Measurements from ENCODE around the gene ABCA4.

ABCA4 gene

DNA sequence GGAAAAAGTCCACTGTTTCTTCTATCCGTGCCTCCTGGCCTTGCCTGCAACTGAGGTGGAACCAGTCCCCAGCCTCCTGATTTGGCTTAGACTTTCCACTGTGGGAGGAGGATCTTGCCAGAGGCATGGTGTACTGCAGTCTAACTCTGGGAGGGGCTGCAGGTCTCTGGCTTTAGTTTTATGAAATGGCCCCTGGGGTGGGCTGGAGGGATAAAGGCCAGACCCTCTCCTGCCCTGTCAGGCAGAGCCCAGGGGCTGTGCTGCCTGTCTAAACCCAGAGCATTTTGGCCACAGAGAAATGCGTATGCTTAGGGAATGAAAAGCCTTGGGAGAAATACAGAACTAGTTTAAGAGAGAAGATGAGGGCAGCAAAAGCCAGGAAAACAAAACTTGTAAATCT is 73.0 kb downstream of the ABCA4 start:
- no peak for DNase-seq

DNA sequence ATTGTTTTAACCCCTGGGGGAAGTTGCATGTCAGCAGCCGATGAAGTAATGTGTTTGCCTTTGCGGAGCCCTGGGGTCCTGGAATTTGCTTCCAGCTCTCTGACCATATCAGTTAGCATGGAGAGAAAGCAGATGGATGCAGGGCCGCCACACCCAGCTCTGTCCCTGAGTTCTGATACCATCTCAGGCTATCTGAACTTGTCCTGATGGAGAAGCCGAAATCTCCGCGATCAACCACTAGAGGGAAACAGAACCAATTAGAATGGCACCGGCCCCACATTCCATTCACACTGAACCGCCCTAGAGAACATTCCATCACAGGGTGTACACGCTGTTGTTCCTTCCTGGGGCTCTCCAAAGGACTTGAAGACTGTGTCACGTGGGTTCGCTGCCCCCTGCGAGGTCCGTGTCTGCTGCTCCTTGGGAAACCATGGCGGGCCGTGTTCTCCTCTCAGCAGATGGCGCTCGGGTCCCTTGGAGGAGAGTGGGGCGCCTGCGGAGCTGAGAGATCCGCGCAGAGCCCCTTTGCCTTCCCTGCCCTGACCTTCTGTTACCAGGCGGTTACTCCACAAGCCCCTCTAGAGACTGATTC is 75.4 kb downstream of the ABCA4 start:
- DNase-seq, result peak; percentile 26

DNA sequence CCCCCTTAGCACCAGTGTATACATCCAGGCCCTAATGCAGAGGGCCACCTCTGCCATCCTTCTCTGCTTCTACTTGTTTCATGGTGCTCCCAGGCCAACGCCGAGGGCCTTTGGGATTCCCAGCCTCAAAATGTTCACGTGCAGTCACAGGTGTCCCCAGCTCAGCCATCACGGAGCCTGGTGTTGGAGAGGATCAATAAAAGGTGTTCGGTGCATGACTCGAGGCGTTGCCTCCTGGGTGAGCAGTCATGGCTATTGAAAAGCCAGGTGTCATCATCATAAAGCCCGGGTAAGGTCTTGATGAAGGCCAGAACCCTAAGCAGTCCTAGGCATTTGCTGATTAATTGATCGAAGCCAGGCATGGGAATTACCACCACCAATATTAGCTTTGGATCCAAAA is 76.1 kb downstream of the ABCA4 start:
- DNase-seq, result no peak

DNA sequence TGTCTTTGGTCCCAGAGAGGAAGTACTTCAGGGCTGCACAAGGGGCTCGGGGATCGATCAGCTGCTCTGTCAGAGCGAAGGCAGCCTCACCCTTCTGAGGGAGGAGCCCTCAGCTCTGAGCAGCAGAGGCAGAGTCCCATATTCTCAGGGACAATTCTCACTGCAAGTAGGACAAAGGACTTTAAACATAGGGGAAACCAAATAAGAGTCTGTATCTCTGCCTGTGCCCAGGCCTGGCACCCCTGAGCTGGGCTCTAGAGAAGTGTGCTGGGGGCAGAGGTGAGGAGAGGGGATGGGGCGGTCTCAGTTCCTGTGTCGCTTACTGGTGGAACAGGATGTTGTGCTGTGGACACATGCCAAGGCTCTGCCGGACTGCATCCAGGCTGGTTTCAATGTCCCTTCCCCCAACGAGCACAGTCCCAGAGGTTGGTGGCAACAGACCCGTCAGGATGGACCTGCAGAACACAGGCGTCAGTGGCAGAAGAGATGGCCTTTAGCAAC is 76.6 kb downstream of the ABCA4 start:
- DNase-seq, result no peak

DNA sequence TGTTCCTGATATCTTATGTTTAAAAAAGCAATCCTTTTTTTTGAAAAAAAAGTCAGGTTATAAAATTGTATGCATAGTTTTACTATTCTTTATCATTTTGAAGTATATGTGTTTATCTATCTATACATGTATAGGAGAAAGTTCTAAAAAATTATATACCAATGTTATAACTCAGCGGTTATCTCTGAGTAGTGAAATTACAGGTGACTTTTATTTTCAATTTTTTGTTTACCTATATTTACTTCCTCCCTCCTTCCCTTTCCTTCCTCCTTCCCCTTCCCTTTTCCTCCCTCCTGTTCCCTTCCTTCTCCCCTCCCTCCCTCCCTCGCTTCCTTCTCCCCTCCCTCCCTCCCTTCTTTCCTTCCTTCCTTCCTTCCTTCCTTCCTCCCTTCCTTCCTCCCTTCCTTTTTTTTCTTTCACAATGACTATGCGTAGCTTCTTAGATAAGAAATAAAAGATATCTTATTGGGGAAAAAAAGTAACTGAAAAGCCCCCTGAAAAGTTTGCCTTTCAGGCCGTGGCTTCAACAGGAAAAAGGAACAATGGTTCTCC is 77.1 kb downstream of the ABCA4 start:
- DNase-seq, result no peak

DNA sequence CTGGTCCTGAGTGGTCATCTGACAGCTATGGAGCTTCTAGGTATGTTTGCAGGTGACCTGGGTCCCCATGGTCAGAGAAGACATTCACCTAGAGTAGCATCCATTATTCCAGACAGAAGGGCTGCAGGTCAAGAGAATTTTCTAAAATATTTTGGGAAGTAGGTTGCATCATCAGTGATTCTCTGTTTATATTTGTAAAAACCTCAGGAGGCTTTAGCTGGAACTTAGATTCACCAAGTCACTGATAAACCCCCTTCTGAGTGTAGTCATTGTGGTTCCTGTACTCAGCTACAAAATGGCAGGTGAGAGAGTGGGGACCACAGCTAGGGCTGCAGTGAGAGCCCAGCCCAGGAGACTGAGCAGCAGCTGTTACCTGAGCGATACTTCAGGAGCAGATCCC is 78.6 kb downstream of the ABCA4 start:
- no peak for DNase-seq

DNA sequence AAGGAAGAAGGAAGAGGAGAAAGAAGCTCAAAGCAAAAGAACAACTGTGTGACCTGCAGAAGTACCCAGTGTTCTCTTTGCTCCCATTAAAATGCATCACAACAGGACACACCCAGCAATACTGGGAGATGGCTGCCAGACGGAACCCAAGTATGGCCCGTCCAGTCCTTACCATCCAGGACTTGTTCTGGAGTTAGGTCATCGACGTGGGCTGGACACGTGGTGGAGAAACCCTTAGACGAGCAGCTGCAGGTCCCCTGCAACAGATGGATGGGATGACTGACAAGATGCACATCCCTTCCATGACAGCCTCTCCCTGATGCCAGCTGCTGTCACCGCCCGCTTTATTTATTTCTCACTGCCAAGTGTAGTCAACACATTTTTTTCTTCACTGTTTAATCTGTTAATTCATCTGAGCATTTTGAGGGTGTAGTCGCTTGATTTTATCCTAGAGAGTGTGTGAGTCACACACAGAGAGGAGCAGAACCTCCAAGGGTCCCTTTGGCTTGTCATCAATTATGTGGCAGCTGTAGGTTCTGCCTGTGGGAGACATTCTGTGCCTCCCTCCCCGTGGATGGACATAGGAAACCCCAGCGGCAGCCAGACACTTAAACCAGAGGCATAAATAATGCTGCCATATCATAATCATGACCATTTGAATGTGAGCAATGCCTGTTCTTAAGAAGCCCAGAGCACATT is 80.9 kb downstream of the ABCA4 start:
- DNase-seq, result no peak

DNA sequence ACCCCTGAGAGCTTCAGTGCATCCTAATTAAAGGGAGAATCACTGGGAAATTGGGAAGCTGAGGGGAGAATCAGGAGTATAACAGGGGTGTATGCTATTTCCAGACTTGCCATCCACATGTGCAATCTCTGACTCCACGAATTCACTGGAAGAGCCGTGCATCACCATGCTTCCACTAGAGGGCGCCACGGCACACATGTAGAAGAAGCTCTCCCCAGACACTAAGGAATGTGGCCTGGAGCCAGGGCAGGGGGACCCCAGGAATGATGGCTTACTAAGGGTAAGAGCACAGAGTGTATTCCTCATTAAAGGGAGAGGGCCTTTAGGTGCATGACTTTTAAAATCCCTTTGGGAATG is 81.5 kb downstream of the ABCA4 start:
- DNase-seq, result peak; percentile 47

DNA sequence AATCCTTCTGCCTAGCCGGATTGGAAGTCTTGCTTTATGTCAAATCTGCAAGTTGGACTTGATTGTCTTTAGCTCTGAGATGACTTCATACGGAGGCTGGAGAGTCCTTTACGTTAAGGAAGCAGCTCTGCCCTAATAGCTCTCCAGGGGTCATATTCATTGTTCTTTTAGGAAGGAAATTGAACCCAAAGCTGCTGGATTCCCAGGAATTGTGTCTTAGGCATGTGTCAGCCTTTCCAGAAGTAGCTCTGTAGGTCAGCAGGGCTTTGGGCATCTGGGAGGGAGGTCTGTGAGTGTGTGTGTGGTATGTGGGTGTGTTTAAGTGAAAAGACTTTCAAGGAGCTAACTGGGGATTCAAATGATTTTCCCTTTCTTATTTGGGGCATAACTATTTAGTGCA is 82.4 kb downstream of the ABCA4 start:
- no peak for DNase-seq

DNA sequence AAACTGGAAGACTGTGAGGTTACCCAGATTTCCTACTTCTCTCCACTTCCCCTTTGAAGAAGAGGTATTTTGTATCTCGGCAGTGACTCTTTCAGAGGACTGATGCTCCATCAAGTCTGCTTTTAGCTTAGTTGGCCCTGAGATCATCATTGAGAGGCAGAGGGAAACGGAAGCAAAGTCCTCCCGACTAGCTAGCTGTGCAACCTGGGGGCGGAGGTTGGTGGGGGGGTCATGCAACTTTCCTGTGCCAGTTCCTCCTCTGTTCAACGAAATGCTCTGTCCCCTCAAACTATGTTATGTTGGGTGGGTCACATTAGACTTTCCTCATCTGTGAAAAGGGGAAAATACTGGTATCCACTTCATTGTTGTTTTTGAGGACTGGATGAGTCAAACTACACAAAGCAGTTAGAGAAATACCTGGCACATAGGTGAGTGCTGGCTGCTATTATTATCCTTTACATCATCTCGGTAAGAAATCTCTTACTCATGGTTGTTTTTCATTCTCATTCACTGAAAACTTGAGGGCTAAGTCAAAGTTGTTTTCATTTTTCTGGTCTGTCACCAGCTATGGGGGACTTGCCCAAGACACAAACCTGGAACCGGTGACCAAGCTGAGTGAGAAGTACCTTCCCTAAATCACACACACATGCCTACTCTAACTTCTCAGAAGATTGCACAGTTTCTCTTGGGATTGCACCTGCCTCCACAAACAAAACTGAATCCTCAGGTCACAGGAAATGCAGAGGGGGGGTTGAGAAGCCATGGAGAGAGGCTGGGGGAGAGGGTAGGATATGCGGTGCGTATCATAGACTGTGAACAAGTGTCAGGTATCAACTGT is 83.3 kb downstream of the ABCA4 start:
- no peak for DNase-seq

DNA sequence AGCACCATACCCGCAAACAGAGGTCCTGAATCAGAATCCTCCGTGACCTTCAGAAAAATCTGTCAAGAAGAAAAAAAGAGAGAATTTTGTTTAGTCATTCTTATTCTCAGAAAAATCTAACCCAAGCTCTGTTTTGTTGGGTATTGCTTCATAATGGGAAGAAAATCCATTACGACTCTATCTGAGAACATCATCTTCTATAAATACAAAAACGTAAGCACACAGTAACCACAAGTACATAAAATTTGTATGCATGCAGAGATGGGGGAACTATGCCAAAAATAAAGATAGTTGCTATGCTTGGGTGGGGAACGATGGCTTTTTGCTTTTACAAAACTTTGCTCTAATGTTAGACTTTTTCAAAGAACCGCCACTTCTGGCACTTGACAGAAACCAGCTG is 84.2 kb downstream of the ABCA4 start:
- no peak for DNase-seq

DNA sequence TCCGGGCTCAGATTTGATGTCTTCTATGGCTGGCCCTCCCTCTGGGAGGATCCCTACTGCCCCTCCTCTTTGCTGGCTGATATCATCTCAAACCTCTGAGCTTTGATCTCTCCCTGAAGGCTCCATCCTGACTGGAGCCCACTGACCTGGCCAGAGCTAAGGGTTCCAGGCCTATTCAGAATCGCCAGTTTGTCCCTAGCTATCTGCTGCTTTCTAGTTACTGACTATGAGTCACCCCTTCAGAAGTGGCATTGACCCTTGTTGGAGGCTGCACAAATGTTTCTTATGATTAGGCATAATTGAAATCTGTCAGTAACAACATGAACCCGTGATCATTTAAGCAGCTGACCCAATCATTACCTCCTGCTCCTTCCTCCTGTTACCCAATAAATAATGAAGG is 87.1 kb downstream of the ABCA4 start:
- no peak for DNase-seq

DNA sequence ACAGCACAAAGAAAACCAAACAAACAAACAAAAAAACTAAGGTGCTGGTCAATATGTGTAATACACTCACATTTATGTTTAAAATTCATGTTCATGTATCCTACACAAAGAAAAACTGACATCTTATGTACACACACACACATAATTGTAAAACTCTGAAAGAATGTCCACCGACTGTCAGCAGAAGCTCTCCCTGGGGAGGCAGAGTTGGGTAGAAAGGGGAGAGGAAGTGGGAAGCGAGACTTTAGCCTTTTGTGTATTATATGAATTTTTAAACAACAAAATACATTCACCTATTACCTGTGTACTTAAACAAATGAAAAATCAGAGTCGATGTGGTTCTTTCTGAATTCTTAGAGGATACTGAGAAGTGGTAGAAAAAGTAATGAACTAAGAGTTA is 88.3 kb downstream of the ABCA4 start:
- DNase-seq, result no peak

DNA sequence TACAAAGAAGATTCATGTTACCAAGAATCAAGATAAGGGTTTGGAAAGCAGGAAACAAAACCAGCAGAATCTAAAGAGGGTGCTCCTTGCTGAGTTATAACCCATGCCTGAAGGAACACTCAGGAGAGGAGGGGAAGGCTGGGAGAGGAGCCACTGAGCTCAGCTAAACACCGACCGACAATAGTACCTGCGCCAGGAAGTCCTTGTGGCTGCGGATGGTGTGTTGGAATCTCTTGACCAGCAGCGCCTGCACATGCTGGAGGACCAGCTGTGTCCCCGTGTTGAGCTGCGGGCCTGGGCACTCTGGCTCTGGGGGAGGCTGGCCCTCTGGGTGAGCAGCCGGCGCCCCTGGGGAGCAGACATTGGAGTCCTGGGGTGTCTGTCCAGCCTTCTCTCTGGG is 89.4 kb downstream of the ABCA4 start:
- no peak for DNase-seq

DNA sequence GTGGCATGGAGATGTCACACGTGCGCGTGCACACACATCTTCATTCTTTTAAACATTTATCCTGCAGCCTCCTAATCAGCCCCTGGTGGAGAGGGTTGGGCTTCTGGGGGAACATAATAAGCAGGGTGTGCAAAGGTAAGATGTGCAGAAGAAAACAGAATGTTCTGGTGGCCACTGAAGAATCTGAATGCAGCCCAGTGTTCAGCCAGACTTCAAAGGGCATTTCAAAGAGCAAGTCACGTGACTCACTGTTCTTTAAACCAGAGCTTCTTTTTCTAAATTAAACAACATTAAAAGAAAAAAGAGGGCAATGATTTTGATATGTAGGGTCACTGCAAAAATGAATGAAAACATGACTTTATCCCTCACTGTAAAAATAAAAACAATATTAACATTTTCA is 89.8 kb downstream of the ABCA4 start:
- no peak for DNase-seq

DNA sequence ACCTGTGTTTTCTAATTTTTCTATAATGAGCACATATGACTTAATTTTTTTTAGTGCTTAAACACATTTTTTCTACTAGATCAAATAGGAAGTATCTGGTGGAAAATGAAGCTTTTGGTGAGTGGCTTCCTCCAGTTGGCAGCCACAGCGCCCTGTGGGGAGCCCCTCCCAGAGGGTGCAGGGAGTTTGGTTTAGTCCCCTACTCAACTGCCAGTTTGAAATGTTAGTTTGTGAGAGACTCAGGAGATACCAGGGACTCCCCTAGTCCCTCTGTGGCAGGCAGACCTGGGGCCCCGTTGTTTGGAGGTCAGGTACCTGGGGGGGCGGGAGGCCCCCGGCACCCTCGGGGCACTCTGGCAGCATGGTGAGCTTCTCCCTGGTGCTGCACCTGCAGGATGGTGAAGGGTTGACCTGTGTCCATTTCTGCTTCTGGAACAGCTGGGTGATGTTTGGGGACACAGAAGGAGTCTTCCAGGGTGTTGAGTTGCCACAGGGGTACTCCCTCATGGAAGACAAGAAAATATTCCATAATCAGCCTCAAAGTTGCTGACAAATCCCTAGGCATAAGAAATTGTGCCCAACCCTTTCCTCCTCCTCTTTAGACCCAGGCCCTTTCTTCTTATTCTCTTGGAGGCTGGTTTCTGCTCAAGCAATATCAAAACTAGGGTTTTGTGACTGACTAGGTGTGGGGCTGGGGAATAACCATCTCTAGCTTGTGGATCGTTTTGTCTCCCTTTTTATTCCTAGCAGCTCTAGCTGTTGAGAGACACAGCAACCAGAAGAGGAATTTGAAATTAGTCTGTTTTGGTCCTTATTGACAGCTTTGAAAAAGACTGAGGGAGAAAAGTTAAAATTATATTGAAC is 91.6 kb downstream of the ABCA4 start:
- DNase-seq, result no peak

DNA sequence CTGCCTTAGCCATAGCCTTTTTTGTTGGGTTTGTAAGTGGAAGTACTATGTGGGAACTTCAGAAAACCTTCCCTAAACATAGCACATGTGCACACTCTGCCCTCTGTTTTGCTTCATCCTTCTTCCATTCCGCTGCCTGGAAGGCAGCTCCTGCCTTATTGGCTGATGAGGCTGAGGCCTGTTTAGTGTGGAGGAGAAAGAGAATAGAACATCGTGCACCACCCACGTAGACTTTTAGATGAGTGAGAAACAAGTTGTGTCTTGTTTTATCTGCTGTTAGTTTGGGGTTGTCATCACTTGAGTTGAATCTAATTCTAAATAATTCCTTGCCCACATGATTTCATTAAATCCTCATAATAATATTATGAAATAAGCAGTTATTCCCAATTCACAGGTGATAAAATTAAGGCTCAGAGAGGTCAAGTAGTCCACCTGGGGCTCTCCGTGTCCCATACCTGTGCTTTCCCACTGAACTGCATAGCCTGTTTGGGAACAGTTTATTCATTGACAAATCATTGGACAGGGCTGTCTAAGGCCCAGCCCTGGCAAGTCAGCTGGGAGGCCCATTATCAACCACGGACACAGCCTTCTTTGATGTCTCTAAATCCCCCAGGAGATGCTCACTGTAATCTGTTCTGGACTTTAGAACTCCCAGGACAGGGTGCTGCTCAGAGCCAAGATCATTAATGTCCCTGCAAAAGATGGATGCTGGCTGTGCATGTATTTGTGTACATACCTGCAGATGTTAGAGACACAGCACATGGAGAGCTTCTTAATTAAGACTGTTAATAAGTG is 93.0 kb downstream of the ABCA4 start:
- no peak for DNase-seq

DNA sequence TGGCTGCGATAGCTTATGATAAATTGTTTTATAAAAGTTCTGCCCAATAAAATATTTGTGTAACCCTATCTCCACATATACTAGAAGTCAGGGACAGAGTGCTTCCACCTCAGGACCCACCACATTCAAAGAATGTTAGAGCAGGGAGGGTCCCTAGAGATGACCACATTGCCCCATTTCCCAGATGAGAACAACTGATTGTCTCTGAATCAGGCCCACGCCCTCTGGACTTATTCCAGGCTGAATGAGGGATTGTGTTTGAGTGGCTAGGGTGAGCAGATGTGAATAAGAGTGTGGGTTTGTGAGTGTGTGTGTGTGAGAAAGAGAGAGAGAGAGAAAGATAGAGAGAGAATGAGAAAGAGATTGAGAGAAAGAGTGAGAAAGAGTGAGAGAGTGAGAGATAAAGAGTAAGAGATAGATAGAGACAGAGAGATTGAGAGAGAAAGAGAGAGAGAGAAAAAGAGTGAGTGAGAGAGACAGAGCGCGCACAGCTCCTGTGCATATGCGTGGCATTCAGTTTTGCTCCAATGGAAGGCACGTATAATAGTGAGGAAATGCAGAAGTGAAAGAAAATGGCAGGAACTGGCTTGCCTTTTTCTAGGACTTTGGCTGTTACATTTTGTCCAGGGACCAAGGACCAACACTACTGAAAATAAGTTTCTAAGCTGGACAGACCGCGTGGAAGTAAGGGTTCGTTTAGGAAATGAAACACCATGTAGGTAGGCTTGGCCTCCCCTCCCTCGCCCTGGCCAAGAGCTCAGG is 94.1 kb downstream of the ABCA4 start:
- no peak for DNase-seq

DNA sequence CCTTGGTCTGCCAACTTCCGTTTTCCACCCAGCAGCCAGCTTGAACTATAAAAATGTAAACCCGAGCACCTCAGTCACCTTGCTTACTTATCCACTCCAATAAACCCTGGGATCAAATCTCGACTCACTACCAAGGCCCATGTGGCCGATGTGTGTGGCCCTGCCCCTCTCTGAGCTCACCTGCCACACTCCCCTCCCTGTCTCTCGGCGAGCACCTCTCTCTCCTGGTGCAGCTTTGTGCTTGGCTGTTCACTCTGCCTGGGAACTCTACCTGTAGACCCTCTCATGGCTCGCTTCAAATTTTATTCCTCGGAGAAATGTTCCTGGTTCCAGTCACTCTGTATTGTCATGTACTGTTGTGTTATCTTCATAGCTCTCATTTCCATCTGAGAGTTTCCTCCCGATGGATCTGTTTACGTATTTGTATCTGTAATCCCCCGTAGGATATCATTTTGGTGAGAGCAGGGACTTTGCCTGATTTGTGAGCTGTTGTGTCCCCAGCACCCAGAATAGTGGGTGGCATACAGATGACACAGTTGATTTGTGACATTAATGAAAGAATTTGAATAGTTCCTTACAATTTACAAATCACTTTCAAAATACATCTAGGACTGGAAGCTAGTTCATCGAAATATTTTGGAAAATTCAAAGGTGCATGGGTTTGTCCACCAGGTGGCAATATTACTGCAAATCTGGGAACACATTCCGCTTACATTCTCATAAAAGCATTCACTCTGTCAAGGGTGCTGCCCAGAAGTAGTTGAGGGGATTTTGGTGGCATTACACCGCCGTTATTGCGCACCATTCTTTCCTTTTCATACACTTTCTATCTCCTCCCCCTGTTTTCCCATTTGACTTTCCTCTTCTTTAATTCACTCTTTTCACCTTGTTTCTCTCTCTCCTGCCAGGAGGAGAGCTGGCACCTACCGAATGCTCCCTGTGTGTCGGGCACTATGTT is 95.3 kb downstream of the ABCA4 start:
- peak; percentile 19 for DNase-seq

All from NCI-H1092 (cell line).